OCI-LY1 (cell line): ENCODE results near the gene PAN2.

Experiments
- CTCF ChIP-seq: fragments of 200-600 bp; sonication (generic), shearing (Covaris generic); IDR thresholded peaks from 2 replicates; pipeline ENCODE4 v1.5.1; 2017; ENCODE audit warnings: mild to moderate bottlenecking, antibody characterized with exemption, low read length, moderate library complexity, mixed read lengths
- EZH2 ChIP-seq: fragments of 200-600 bp; sonication (generic), shearing (Covaris generic); IDR thresholded peaks from 2 replicates; pipeline ENCODE4 v1.8.0; 2017; ENCODE audit warnings: borderline replicate concordance, mixed run types, mild to moderate bottlenecking, antibody characterized with exemption, low read length, moderate library complexity, mixed read lengths

- TF ChIP-seq CTCF (no peak), EZH2 (no peak)
Observed at GRCh38 chr12:56361487-56362129, 27.8 kb upstream of the PAN2 start.
